HEK293T (cell line): ENCODE measurements around the gene FAM222A.

Experiments
- CTCF ChIA-PET: fragments of 350-600 bp; formaldehyde crosslinking; extraction: SDS; loops from one replicate; lab custom pipeline; 2021; ENCODE audit warnings: antibody characterized with exemption, inconsistent platforms; lab: Yijun Ruan, JAX
- POLR2A ChIA-PET: fragments of 350-600 bp; formaldehyde crosslinking; extraction: SDS; loops from one replicate; lab custom pipeline; 2020; ENCODE audit warnings: antibody characterized with exemption, inconsistent platforms; lab: Yijun Ruan, JAX
- DNase-seq: peaks from one replicate; pipeline ENCODE4 v3.0.0; 2012; ENCODE audit warnings: mixed read lengths; ENCODE audit errors: extremely low spot score
- ARNT ChIP-seq: fragments of 450-650 bp; IDR thresholded peaks from 2 replicates; pipeline ENCODE4 v1.6.1; 2017; ENCODE audit warnings: mild to moderate bottlenecking
- BHLHE40 ChIP-seq: fragments of 450-650 bp; IDR thresholded peaks from 2 replicates; pipeline ENCODE4 v1.6.1; 2016; ENCODE audit warnings: mild to moderate bottlenecking, moderate library complexity, borderline replicate concordance
- CTBP1 ChIP-seq: fragments of 450-650 bp; IDR thresholded peaks from 2 replicates; pipeline ENCODE4 v1.6.1; 2016; ENCODE audit warnings: borderline replicate concordance
- ELF4 ChIP-seq: fragments of 450-650 bp; IDR thresholded peaks from 2 replicates; pipeline ENCODE4 v1.6.1; 2017; ENCODE audit warnings: antibody characterized with exemption
- FOXA1 ChIP-seq: fragments of 450-650 bp; IDR thresholded peaks from 2 replicates; pipeline ENCODE4 v1.6.1; 2016; ENCODE audit warnings: mild to moderate bottlenecking
- FOXK2 ChIP-seq: fragments of 450-650 bp; IDR thresholded peaks from 2 replicates; pipeline ENCODE4 v1.6.1; 2016; ENCODE audit warnings: mild to moderate bottlenecking
- FOXM1 ChIP-seq: fragments of 450-650 bp; IDR thresholded peaks from 2 replicates; pipeline ENCODE4 v1.6.1; 2017; ENCODE audit warnings: mild to moderate bottlenecking, borderline replicate concordance
- HDGF ChIP-seq: fragments of 450-650 bp; IDR thresholded peaks from 2 replicates; pipeline ENCODE4 v1.6.1; 2017; ENCODE audit warnings: antibody characterized with exemption, borderline replicate concordance
- L3MBTL2 ChIP-seq: fragments of 450-650 bp; conservative IDR thresholded peaks from 2 replicates; pipeline ENCODE4 v1.6.1; 2016; ENCODE audit warnings: mild to moderate bottlenecking
- LEF1 ChIP-seq: fragments of 450-650 bp; IDR thresholded peaks from 2 replicates; pipeline ENCODE4 v1.6.1; 2017; ENCODE audit warnings: mild to moderate bottlenecking, borderline replicate concordance
- NFRKB ChIP-seq: fragments of 450-650 bp; IDR thresholded peaks from 2 replicates; pipeline ENCODE4 v1.6.1; 2016; ENCODE audit warnings: mild to moderate bottlenecking, moderate library complexity
- SP1 ChIP-seq: fragments of 450-650 bp; IDR thresholded peaks from 2 replicates; pipeline ENCODE4 v1.6.1; 2017
- SUZ12 ChIP-seq: fragments of 450-650 bp; IDR thresholded peaks from 2 replicates; pipeline ENCODE4 v1.6.1; 2016; ENCODE audit warnings: mild to moderate bottlenecking
- TARDBP ChIP-seq: fragments of 450-650 bp; IDR thresholded peaks from 2 replicates; pipeline ENCODE4 v1.6.1; 2016
- ZNF384 ChIP-seq: fragments of 450-650 bp; IDR thresholded peaks from 2 replicates; pipeline ENCODE4 v1.6.1; 2016
- TF ChIP-seq, protein P1 (sequence below): fragments of 450-650 bp; IDR thresholded peaks from 2 replicates; pipeline ENCODE4 v1.6.1; 2016

The FAM222A gene

DNA sequence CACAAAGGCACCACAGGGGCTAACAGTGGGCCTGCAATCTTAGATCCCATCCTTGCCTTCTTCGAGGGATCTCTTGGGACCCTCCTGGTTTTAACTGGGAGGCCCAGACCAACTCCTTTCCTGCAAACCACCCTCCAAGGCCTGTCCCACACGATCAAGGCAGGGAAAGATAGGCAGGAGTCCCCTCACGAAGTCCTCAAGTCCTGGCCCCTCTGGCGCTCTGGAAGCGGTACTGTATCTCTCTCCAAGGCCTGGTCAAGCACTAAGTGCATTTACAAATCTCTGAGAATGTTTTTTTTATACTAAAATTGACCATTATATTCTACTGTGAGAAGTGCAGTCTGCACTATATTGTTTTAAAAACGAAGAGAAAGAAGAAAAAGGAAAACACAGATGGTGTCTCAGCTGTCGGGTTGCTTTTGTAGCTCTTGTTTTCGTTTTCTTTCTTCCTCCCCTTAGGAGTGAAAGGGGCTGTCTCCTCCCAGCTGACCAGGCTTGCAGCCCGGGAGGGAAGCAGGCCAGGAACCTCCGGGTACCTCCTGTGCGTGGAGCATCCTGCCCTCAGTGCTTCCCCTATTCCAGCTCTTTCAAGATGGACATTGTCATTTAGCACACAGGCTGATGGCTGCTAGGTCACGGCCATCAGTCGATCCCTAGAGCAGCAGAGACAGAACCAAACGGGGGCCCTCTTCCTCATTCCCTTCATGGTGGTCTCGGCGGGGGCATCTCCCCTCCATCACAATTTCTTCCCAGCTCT, 56.7 kb downstream of the FAM222A start:
- TF ChIP-seq SP1 (no peak), ZNF384 (no peak), NFRKB (no peak), L3MBTL2 (no peak), FOXM1 (no peak), ELF4 (no peak), LEF1 (no peak), FOXK2 (no peak), BHLHE40 (no peak), HDGF (no peak), TARDBP (no peak), CTBP1 (no peak), FOXA1 (no peak)
- ChIA-PET POLR2A (no interaction called here), CTCF (interaction anchor here (0.9 to 1.0 kb wide), 2 partner anchors 165 to 173 kb away, joined by 3 read pairs; no protein-coding TSS in a partner anchor)
- DNase-seq = no peak

DNA sequence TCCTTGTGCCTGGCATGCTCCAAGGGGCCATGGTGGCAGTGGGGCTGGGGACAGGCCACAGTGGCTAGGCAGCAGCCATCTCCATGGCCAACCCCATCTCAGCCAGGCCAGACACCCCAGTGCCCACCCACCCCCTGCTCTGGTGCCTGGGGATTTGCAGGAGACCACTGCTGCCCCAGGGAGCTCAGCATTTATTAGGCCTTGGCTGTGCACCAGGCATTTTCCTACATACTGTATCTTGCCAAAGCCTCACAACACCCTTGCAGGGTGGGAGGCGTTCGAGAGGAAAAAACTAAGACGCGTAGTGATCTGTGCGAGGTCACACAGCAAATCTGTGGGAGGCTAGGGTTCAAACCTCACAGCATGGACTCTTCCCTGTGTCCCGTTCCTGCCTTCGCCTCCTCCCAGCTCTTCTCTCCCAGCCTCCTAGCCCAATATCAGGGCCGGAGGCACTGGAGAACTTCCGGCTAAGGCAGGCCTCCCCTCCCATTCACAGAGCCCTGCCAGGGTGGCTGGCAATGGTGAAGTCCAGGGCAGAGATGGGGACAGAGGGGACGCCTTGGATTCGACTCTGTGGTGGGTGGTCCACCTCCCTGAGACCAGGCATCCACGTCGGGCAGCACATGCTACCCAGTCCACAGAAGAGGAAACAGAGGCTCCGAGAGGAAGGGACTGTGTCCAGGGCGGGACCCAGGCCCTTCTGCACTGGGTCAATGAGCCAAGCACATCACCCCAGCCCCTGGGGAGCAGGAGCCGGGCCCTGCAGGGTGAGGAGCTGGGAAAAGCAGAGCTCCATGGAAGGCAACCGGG, 57.4 kb downstream of the FAM222A start:
- ChIA-PET CTCF (interaction anchor here (0.9 to 1.0 kb wide), 2 partner anchors 165 to 174 kb away, joined by 3 read pairs; no protein-coding TSS in a partner anchor), POLR2A (no interaction called here)
- TF ChIP-seq ZNF384 = no peak
- no peak for TF ChIP-seq TARDBP
- TF ChIP-seq LEF1 = no peak
- TF ChIP-seq SP1 = no peak
- TF ChIP-seq CTBP1 = no peak
- no peak for TF ChIP-seq BHLHE40
- TF ChIP-seq FOXK2 = no peak
- TF ChIP-seq FOXA1 = no peak
- TF ChIP-seq L3MBTL2 = no peak
- no peak for TF ChIP-seq ARNT
- TF ChIP-seq NFRKB = no peak
- no peak for TF ChIP-seq HDGF
- no peak for TF ChIP-seq SUZ12
- TF ChIP-seq ELF4 = no peak
- DNase-seq = no peak

DNA sequence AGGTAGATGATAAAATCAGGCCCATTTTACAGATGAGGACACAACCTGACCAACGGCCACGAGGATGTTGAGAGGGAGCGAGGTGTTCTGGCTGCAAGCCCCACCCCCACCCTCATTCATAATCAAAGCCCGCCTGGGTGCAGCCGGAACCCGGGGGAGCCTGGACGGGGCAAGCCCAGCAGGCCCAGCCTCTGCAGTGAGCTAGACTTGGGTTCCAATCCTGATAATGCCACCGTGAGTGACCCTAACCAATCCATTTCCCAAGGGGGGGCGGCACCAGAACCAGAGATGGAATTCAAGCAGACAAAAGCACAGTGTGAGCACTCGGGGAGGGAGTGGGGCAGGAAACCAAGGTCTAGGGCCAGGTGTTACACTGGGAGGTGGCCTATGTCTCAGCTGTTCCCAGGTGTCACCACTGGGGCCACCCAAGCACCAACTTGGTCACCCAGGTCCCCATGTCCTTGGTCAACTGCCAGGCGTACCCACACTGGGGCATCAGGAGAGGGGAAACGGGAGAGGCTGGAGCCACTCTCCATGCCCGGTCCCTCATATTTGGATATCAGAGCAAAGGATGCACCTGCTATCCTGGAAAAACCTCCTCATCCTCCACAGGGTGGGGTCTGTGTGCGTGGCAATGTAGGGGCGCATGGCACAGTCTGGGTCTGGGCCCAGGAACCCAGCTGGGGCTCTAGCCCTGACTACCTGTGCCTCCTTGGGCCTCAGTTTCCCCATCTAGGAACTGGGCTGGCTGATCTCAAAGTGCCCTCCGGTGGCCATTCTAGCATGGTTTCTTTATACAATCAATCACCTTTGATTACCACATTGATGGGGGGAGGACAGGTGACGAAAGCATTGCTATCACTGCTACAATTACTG, 58.4 kb downstream of the FAM222A start:
- ChIA-PET CTCF (interaction anchor here (1.2 to 1.7 kb wide), 2 partner anchors 174 to 251 kb away, joined by 5 read pairs; no protein-coding TSS in a partner anchor), POLR2A (no interaction called here)
- DNase-seq = no peak
- TF ChIP-seq BHLHE40 = no peak
- no peak for TF ChIP-seq CTBP1
- TF ChIP-seq ELF4 = no peak
- TF ChIP-seq SUZ12 = no peak
- TF ChIP-seq FOXA1 = no peak
- no peak for TF ChIP-seq SP1
- TF ChIP-seq FOXM1 = no peak
- TF ChIP-seq ZNF384 = no peak
- no peak for TF ChIP-seq HDGF
- TF ChIP-seq ARNT = no peak
- TF ChIP-seq TARDBP = no peak
- no peak for TF ChIP-seq L3MBTL2
- no peak for TF ChIP-seq NFRKB
- no peak for TF ChIP-seq LEF1

DNA sequence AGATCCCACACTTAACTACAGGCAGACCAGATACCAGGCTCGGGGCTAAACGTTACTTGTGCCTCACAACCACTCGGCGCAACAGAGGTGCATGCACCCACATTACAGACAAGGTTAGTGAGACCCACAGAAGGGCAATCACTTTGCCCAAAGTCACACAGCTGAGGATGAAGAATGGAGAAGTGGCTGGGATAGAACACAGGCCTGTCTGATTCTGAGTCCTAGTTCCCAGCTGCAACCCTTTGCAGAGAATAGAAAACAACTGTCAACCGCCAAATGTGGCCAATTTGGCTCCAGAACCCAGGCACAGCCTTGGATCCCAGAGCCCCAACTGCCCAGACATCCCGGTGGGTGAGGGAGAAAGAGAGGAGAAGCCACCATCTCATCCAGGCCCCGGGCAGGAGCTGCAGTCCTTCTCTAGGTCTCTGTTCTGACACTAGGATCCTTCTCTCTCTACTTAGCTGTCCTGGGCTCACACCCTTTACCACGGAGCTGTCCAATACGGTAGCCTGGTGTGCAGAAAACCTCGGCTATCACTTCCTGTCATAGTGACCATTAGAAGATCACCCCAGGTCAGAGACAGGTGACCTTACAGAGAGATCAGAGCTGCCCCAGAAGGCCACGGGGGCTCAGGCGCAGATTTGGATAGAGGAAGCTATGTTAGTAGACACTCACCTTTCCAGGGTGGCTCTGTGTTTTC, 59.1 kb downstream of the FAM222A start:
- CTCF ChIA-PET = interaction anchor here (0.6 to 1.7 kb wide), 5 partner anchors 33 to 584 kb away, joined by 3 to 5 read pairs (median 5); no protein-coding TSS in a partner anchor
- DNase-seq = no peak

DNA sequence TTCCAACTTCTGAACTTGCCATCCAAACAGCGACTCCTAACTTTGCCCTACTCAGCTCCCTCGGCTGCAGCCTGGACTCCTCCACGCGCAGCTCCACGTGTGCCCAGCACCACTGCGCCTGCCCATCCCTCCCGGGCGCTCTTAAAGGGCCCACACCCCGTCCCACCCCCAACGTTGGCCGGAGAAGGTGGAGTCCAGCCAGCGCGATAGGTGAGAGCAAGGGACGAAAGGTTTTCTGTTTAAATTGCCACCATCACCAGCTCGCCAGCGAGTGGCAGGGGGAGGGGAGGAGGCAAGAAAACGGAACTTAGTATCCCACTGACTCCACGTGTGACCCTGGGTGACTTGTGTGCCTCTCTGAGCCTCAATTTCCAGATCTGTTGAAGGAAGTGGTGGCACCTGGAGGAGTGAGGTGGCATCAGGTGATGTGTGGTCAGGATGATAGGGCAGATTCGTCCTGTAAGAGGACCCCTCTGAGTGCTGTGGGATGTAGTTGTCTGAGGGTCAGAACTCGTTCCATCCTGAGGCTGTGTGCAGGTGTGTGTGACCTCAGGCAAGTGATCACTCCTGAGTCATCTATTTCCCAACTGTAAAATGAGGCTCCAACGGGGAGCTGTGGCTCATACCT, 59.9 kb downstream of the FAM222A start:
- CTCF ChIA-PET = interaction anchor here (0.6 to 1.7 kb wide), 6 partner anchors 34 to 585 kb away, joined by 3 to 5 read pairs (median 4); no protein-coding TSS in a partner anchor
- no peak for DNase-seq
- no peak for TF ChIP-seq LEF1
- no peak for TF ChIP-seq FOXA1
- TF ChIP-seq SUZ12 = no peak
- no peak for TF ChIP-seq TARDBP
- TF ChIP-seq NFRKB = no peak
- TF ChIP-seq FOXK2 = no peak
- TF ChIP-seq CTBP1 = no peak
- TF ChIP-seq ELF4 = no peak
- TF ChIP-seq, protein P1, sequence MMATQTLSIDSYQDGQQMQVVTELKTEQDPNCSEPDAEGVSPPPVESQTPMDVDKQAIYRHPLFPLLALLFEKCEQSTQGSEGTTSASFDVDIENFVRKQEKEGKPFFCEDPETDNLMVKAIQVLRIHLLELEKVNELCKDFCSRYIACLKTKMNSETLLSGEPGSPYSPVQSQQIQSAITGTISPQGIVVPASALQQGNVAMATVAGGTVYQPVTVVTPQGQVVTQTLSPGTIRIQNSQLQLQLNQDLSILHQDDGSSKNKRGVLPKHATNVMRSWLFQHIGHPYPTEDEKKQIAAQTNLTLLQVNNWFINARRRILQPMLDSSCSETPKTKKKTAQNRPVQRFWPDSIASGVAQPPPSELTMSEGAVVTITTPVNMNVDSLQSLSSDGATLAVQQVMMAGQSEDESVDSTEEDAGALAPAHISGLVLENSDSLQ = no peak
- no peak for TF ChIP-seq HDGF
- no peak for TF ChIP-seq SP1
- TF ChIP-seq L3MBTL2 = no peak
- TF ChIP-seq FOXM1 = no peak
- TF ChIP-seq ZNF384 = no peak
- TF ChIP-seq ARNT = no peak
- TF ChIP-seq BHLHE40 = no peak
- POLR2A ChIA-PET = interaction anchor here (1.0 kb wide), 1 partner anchor 13 kb away, joined by 4 read pairs; no protein-coding TSS in a partner anchor

More for the DNA sequence above, 59.1 kb downstream of the FAM222A start:
- POLR2A ChIA-PET = interaction anchor here (1.0 kb wide), 1 partner anchor 12 kb away, joined by 4 read pairs; no protein-coding TSS in a partner anchor
- TF ChIP-seq FOXA1 = no peak
- TF ChIP-seq TARDBP = no peak
- TF ChIP-seq CTBP1 = no peak
- TF ChIP-seq NFRKB = no peak
- TF ChIP-seq HDGF = no peak
- TF ChIP-seq ZNF384 = no peak
- TF ChIP-seq L3MBTL2 = no peak
